Smooth muscle cell (in vitro differentiated cells): ENCODE data around the gene BCAM. TPM values are rescaled to one million over a fixed set of nuclear protein-coding genes. Genes with fewer than 3 reads are reported as not detected.

Experiments used
- DNase-seq: peaks from one replicate; lab custom pipeline; 2025; ENCODE audit not compliant: unreplicated experiment; lab: John Stamatoyannopoulos, UW
- H2AFZ ChIP-seq: fragments of 200-600 bp; sonication (generic); 2 replicates; pipeline ENCODE4 v1.6.0; 2016; ENCODE audit warnings: antibody characterized with exemption, low read depth, mild to moderate bottlenecking
- H3F3A ChIP-seq: fragments of 200-600 bp; sonication (generic); 2 replicates; pipeline ENCODE4 v1.6.0; 2017; ENCODE audit warnings: antibody characterized with exemption, low read depth
- H3K27ac ChIP-seq: fragments of 200-600 bp; sonication (generic); 2 replicates; pipeline ENCODE4 v1.5.1; 2016; ENCODE audit warnings: low read depth, mild to moderate bottlenecking
- H3K27me3 ChIP-seq: fragments of 200-600 bp; sonication (generic); 2 replicates; pipeline ENCODE4 v1.6.1; 2016; ENCODE audit warnings: low read depth, mild to moderate bottlenecking
- H3K36me3 ChIP-seq: fragments of 200-600 bp; sonication (generic); 2 replicates; pipeline ENCODE4 v1.5.1; 2016; ENCODE audit warnings: low read depth
- H3K4me1 ChIP-seq: fragments of 200-600 bp; sonication (generic); 2 replicates; pipeline ENCODE4 v1.5.1; 2016; ENCODE audit warnings: low read depth
- H3K4me2 ChIP-seq: fragments of 200-600 bp; sonication (generic); 2 replicates; pipeline ENCODE4 v1.6.0; 2016; ENCODE audit warnings: mild to moderate bottlenecking
- H3K4me3 ChIP-seq: fragments of 200-600 bp; sonication (generic); 2 replicates; pipeline ENCODE4 v1.5.1; 2016; ENCODE audit warnings: mild to moderate bottlenecking
- H3K79me2 ChIP-seq: fragments of 200-600 bp; sonication (generic); 2 replicates; pipeline ENCODE4 v1.6.0; 2016; ENCODE audit warnings: low read depth, mild to moderate bottlenecking
- H3K9ac ChIP-seq: fragments of 200-600 bp; sonication (generic); 2 replicates; pipeline ENCODE4 v1.6.0; 2016; ENCODE audit warnings: low read depth
- H3K9me3 ChIP-seq: fragments of 200-600 bp; sonication (generic); replicated peaks from 2 replicates; pipeline ENCODE4 v1.5.1; 2016; ENCODE audit warnings: low read depth
- H4K20me1 ChIP-seq: fragments of 200-600 bp; sonication (generic); 2 replicates; pipeline ENCODE4 v1.6.0; 2016; ENCODE audit warnings: low read depth
- CTCF ChIP-seq: fragments of 200-600 bp; sonication (generic); IDR thresholded peaks from 2 replicates; pipeline ENCODE4 v1.5.1; 2017; ENCODE audit warnings: borderline replicate concordance, mild to moderate bottlenecking, antibody characterized with exemption; ENCODE audit not compliant: insufficient read depth, poor library complexity, severe bottlenecking
- WGBS: methylation state at CpG from one replicate; pipeline ENCODE4 v1.1.7; 2016; ENCODE audit warnings: low lambda C conversion rate; 5-methylcytosine and 5-hydroxymethylcytosine counted together
- polyA plus RNA-seq: library from polyadenylated mRNA; unstranded; fragments of >200 nt; fragmentation: Nextera tagmentation; extraction: Ambion mirVana; gene quantifications from 2 replicates; pipeline ENCODE4 v1.2.1, GENCODE V29; 2016
- total RNA-seq: library from RNA; depleted of rRNA; stranded (reverse); fragments of >200 nt; gene quantifications from 2 replicates; pipeline ENCODE4 v1.2.3, GENCODE V29; 2014

The BCAM gene
- total and polyA plus RNA-seq, 2 experiments from 2014 or later = 1.5 to 5.0 TPM

- no peak overlapping the region for H3K27ac ChIP-seq
- H3K9me3 ChIP-seq = no peaks in the 10 kb centered on the region
- H3K4me1 ChIP-seq = no peaks in the 10 kb centered on the region
- no peaks in the 10 kb centered on the region for H4K20me1 ChIP-seq
- H2AFZ ChIP-seq = no peak overlapping the region
- no peak overlapping the region for H3K4me2 ChIP-seq
- no peaks in the 10 kb centered on the region for H3K36me3 ChIP-seq
- no peak for TF ChIP-seq CTCF
- WGBS = 84% methylated on average over 3 of the region's 3 CpGs
- no peak overlapping the region for H3K4me3 ChIP-seq
- no peak for DNase-seq
- no peak overlapping the region for H3K9ac ChIP-seq
- H3F3A ChIP-seq = no peaks in the 10 kb centered on the region
- peaks cover 7% of the 10 kb centered on the region for H3K27me3 ChIP-seq
- no peaks in the 10 kb centered on the region for H3K79me2 ChIP-seq
Measured at GRCh38 chr19:44772959-44773358, 35.9 kb upstream of the BCAM start.

DNA sequence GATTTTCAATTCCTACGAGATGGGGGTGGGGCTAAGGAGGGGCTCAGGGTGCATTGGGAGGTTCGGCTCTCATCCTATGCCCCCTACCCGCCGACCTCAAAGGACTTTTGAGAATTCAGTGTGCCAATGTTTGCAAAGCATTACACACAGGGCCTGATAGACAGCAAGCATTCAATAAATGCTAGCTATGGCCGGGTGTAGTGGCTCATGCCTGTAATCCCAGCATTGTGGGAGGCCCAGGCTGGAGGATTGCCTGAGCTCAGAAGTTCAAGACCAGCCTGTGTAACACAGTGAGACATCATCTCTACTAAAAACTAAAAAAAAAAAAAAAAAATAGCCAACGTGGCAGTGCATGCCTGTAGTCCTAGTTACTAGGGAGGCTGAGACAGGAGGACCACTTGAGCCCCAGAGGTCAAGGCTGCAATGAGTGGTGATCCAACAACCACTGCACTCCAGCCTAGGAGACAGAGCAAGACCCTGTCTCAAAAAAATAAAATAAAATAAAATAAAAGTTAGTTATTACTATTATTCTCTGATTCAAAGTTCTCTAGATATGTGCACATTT is 33.1 kb upstream of the BCAM start:
- Histone ChIP-seq H3K9ac (no peak overlapping the region), H2AFZ (no peak overlapping the region), H3K9me3 (no peaks in the 10 kb centered on the region), H3K4me1 (no peaks in the 10 kb centered on the region), H3K36me3 (no peaks in the 10 kb centered on the region), H3K4me2 (no peak overlapping the region), H3K79me2 (no peaks in the 10 kb centered on the region), H3K4me3 (no peak overlapping the region), H3K27me3 (peaks cover 7% of the 10 kb centered on the region), H3F3A (no peaks in the 10 kb centered on the region), H3K27ac (no peak overlapping the region), H4K20me1 (no peaks in the 10 kb centered on the region)
- DNase-seq = no peak
- TF ChIP-seq CTCF = no peak
- WGBS = 90% methylated on average over 6 of the region's 6 CpGs

DNA sequence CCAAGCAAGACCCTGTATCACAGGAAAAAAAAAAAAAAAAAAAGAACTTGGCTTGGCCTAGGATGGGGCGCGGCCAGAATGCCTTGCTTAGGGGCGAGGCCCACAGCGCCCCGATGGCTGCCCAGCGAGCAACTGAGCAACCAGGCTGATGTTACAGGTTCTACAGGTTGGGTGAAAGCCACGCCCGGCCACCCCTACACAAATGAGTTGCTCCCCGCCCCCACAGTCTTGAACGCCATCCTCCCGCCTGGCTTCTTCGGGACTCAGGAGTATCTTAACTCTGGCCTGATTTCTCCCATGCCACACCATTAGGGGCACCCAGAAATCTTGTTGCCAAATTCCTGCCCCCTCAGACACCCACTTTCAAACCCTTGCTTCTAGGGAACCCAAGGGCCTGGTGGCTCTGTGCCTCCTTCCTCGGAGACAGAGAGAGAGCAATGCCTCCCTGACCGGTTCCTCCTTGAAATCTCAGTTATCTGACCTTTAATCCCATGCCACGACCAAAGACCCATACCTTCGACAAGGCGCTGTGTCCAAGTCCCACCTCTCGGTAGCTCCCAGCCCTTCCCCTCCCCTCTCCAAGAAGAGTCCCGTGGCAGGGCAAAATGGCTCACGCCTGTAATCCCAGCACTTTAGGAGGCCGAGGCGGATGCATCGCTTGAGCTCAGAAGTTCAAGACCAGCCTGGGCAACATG is 32.4 kb upstream of the BCAM start:
- no peak overlapping the region for H3K27ac ChIP-seq
- H3K27me3 ChIP-seq = peaks cover 7% of the 10 kb centered on the region
- H3K4me2 ChIP-seq = no peak overlapping the region
- no peak for TF ChIP-seq CTCF
- no peaks in the 10 kb centered on the region for H3K79me2 ChIP-seq
- no peak overlapping the region for H3K4me3 ChIP-seq
- WGBS = 85% methylated on average over 23 of the region's 23 CpGs
- H2AFZ ChIP-seq = no peak overlapping the region
- no peaks in the 10 kb centered on the region for H3K4me1 ChIP-seq
- H3K9me3 ChIP-seq = no peaks in the 10 kb centered on the region
- H3K9ac ChIP-seq = no peak overlapping the region
- no peaks in the 10 kb centered on the region for H4K20me1 ChIP-seq
- no peak for DNase-seq
- no peaks in the 10 kb centered on the region for H3F3A ChIP-seq
- no peaks in the 10 kb centered on the region for H3K36me3 ChIP-seq

GRCh38 chr19:44777715-44778347 is 31.1 kb upstream of the BCAM start, which contains the start of gene CBLC:
TSS of gene CBLC (plus strand) at chr19:44777890. CDS start at chr19:44777932, 42 bp downstream.
- no peak within 1 kb of the TSS for H2AFZ ChIP-seq
- H3K9ac ChIP-seq = no peak within 1 kb of the TSS

More at GRCh38 chr19:44777715-44778347, 31.1 kb upstream of the BCAM start, which contains the start of gene CBLC:
- Histone ChIP-seq H4K20me1 (no peaks in the 10 kb centered on the region), H3K4me1 (no peaks in the 10 kb centered on the region), H3K27me3 (peaks cover 7% of the 10 kb centered on the region), H3K36me3 (no peaks in the 10 kb centered on the region), H3K79me2 (no peaks in the 10 kb centered on the region), H3K4me3 (peak within 1 kb of the TSS; percentile 42), H3F3A (no peaks in the 10 kb centered on the region), H3K27ac (no peak within 1 kb of the TSS), H3K4me2 (peak within 1 kb of the TSS; percentile 65), H3K9me3 (no peaks in the 10 kb centered on the region)
- no peak for DNase-seq
- TF ChIP-seq CTCF = no peak
- 12% methylated on average over 44 of the region's 47 CpGs for WGBS
